HS-5 (cell line): ENCODE measurements around the gene MXD3.

Source experiments
- DNase-seq: peaks from one replicate; pipeline ENCODE4 v3.0.0-alpha.2; 2012; ENCODE audit warnings: low read depth

The MXD3 gene

DNA sequence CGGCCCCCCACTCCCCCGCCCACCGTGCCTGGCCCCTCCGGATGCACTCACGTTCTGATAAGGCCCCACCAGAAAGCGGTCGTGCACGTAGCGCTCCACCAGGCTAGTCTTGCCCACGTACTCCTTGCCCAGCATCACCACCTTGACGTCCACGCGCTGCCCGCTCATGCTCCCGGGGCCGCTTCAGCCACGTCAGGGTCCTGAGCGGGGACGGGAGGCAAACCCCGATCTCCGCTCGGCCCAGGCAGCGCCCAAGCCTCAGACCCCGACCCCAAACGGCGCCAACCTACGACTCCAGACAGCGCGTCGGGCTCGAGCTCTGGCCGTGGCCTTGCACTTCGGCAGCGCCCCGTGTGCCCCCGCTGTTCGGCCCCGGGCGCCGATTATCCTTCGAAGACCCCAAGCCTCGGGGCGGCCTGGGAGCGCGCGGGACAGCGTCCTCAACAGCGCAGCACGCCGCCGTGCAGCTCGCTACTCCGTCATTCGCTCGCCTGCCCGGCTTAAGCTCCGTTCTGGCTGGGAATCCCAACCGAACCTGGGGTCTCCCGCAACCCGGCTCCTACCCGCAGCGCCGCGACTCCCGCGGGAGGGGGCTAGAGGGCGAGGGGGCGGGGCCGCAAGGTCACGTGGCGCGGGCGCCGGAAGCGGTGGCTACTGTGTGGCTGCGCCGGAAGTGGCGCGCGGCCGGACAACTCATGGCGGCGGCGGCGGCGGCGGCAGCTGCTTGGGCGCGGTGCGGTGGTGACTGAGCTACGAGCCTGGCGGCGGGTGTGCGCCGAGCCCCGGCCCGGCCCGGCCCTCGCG, 8.4 kb downstream of the MXD3 start, which contains the start of the genes PRELID1 and RAB24:
PRELID1 (plus strand) TSS at position 679 of the 804 bp plus-strand sequence. CDS start 187 bp downstream, outside the sequence.
RAB24 (minus strand) TSS at position 599 of the 804 bp plus-strand sequence; CDS start at position 168, 431 bp downstream.
- DNase-seq: no peak

DNA sequence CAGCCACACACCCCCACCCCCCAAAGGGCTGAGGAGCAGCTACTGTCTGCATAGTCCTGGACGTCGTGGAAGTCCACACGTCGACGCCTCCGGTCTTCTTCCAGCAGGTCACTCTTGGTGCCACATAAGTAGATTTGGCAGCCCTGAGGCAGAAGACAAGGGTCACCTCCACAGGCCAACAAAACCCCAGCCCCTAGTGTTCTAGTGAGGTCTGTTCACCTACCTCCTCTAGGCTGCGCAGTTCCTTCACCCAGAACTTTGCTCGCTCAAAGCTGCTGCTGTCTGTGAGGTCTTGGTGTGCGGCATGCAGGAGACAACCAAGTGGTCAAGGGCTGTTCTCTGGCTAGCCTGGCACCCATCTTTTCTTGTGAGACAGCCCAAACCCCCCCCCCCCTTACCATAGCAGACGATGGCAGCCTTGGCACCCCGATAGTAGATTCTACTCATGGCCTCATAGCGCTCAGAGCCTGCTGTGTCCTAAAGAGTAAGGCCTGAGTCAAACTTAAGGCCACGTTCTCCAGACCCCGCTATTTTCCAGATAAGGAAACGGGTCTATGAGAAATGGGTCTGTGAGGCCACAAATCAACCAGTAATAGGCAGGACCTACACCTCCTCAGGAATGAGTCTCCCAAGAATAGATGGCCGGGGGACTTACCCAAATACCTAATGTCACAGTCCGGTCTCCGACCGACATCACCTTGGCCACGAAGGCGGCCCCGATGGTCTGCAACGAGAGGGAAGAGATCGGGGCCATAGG, 9.2 kb downstream of the MXD3 start:
- no peak for DNase-seq

DNA sequence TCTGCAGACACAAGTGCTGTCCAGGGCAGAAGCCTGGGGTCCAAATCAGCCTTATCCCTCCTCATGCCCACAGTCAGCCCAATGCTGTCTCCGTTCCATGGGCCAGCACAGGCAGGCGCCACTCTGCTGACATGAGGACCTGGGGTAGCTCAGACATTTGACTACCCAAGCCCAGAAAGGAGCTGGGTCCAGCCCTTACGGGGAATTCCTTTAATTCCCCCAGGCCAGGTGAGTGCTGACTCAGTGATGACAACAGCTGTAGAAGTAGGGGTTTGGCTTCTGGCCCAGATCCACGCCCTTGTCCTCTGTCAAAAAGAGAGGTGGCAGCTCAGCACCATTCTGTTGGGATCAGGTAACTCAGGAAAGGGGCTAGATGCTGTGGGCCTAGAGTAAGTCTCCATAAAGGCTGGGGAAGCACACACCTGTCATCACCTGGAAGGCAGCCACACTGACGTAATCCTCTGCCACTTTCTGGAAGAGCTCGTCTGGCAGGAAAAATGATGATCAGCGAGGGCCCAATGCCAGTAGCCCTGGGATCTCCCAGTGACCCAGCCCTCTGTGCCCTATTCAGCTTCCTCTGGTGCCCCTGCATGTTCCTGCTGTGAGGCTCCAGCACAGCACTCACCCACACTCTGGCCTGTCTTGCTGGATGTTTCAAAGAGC, 10.1 kb downstream of the MXD3 start:
- DNase-seq: no peak

DNA sequence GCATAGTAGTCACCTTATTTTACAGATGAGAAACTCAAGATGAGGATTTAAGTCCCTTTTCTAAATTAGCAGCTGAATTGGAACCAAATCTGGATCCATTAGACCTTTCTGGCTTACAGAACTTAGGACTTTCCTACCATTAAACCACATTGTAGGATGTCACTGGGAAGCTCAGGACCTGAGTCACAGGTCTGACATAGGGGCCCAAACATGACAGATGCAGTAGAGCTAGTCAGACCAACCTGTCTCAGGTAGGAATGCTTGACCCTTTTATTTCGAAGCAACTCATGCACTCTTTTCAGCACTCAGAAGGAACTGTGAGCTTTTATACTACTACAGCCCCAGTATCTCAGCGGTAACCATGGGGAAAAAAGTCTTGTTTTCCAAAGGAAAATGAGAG, 10.7 kb downstream of the MXD3 start:
- no peak for DNase-seq

DNA sequence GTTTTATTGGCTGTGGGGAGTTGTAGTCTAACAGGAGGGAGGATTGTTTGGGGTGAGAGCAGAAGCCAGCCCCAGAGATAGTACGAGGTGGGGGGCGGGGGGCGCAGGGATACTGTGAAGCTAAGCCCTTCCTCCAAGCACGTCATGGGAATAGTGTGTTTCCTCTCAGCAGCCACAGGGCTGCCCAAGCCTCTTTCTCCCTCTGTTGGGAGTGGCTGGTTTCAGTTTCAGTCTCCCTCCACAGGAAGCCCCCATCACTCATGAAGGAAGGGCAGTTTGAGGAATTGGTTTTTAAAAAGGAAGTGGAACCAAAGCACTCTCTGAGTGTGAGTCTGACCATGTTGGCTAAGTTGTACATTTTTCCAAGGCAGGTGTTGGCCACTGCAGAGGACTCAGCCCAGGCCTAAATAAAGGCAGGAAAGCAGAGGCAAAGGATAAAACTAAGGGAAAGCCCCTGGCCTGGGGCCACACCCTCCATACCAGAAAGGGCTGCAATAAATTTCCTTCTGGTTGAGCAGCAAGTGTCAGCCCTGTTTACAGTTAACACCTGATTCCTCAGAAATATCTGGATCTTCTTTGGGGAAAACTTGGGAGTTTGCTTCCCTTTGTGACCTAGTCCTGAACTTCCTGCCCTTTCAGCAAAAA, 11.3 kb downstream of the MXD3 start:
- DNase-seq: peak; percentile 36

DNA sequence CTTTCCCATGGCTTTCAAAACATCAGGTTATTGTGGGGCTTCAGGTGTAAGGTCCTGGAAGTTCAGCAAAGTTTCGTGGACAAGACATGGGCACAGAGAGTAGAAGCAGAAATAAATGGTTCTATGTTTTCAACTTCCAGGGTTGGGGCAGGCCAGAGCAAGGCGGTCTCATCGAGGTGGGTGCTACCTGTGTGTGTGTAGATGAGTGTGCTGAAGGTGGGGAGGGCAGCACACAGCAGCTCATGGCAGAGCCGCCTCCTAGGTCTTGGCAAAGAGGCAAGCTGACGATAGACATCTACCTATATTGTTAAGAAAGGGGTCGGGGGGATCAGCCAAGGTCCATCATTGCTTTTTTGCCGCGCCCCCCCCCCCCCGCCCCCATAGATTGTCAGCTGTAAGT, 12.0 kb downstream of the MXD3 start:
- no peak for DNase-seq

DNA sequence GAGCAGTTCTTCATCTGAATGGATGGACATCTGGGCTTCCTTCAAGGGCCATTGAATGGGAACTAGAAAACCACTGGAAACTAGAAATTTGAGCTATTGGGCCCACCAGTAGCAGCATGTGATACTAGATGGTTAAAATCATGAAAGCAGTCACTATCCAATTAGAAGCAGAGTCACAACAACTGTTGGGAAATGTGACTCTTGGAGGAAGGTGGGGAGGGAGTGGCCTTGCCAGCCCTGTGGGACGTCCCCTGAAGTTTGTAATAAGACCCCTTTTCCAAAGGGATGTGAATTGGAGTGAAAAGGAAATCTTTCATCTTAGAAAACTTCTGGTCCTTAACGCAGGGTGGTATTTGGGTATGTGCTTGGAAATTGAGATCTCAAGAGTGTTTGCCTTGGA, 13.8 kb downstream of the MXD3 start:
- DNase-seq: no peak

DNA sequence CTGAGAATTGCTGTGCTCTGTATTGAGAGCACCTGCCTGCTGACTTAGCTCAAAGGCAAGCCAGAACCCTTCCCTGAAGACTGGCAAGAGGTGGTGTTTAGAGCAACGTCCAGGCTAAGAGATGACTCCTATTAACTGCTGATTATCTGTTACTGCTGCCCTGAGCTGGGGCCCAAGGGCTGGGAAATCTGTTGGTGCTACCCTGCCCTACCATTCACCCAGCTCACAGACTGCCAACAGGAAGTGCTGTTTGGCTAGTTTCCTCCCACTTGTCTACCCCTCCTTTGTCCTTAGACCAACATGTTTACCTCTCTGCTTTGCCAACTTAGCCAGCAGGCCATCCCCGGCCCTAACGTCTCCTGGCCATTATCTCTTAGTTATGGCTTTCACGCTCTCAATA, 15.1 kb downstream of the MXD3 start:
- DNase-seq: no peak

DNA sequence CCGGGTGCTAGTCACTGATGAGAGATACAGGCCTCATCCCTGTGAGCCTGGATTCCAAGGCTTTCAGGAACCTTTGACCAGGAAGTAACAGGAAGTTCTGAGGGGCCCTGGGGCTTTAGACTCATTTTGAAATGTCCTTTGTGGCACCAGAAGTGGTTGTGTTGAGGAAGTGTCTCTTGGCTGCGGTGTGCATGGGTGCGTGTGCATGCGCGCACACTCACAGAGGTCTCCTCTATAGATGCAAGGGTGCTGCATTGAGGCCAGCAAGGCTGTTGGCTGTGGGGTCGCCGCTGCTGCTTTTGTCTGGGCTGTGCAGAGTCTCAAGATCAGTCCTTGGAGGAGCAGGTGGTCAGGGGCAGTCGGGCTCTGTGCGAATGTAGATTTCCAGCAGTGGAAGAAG, 15.8 kb downstream of the MXD3 start:
- DNase-seq: no peak

DNA sequence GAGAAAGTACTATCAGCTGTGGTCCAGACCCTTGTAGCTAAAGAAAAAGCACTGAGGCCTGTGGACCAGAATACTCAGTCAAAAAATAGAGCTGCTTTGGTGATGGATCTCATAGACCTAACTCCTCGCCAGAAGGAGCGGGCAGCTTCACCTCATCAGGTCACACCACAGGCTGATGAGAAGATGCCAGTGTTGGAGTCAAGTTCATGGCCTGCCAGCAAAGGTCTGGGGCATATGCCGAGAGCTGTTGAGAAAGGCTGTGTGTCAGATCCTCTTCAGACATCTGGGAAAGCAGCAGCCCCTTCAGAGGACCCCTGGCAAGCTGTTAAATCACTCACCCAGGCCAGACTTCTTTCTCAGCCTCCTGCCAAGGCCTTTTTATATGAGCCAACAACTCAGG, 17.1 kb downstream of the MXD3 start:
- DNase-seq: no peak

DNA sequence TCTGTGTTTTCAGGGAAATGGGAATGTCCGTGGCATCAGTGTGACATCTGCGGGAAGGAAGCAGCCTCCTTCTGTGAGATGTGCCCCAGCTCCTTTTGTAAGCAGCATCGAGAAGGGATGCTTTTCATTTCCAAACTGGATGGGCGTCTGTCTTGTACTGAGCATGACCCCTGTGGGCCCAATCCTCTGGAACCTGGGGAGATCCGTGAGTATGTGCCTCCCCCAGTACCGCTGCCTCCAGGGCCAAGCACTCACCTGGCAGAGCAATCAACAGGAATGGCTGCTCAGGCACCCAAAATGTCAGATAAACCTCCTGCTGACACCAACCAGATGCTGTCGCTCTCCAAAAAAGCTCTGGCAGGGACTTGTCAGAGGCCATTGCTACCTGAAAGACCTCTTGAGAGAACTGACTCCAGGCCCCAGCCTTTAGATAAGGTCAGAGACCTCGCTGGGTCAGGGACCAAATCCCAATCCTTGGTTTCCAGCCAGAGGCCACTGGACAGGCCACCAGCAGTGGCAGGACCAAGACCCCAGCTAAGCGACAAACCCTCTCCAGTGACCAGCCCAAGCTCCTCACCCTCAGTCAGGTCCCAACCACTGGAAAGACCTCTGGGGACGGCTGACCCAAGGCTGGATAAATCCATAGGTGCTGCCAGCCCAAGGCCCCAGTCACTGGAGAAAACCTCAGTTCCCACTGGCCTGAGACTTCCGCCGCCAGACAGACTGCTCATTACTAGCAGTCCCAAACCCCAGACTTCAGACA, 17.7 kb downstream of the MXD3 start:
- no peak for DNase-seq

DNA sequence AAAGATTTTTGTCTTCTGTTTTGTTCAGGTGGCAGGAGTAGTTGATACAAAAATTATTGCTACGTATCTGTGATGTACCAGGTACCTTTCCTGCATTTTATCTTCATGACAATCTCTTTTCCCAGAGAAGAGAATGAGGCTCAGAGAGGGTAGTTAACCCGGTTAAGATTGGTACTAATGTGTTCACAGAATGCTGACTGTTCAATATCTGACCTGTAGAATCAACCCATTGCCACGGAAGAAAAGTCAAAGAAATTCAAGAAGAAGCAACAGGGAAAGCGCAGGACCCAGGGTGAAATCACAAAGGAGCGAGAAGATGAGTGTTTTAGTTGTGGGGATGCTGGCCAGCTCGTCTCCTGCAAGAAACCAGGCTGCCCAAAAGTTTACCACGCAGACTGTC, 20.0 kb downstream of the MXD3 start:
- DNase-seq: no peak

DNA sequence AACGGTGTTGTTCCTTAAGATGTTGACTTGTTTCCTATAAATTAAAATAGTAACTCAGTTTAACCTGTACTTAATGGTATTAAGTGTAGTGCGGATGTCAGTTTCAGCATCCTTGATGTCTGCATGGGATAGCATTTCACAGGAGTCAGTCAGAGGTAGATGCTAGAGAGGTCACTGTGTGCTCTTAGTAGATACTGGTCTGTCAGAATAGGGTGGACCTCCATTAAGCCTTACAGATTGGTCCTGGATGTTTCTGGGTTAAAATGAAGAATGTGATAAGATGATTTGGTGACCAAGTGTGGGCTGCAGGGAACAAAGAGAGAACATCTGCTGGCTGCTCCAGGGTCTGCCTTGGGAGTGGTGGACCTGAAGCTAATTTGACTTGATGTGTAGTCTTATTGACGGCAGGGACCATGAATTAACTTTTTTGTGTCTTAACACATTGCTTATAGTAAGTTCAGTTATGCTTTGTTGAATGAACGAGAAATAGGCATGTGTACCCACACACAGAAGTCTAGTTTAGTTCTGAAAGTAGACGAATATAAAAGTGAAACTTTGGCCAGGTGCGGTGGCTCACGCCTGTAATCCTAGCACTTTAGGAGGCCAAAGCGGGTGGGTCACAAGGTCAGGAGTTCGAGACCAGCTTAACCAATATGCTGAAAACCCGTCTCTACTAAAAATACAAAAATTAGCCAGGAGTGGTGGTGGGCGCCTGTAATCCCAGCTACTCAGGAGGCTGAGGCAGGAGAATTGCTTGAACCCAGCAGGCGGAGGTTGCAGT, 20.7 kb downstream of the MXD3 start:
- DNase-seq: no peak

DNA sequence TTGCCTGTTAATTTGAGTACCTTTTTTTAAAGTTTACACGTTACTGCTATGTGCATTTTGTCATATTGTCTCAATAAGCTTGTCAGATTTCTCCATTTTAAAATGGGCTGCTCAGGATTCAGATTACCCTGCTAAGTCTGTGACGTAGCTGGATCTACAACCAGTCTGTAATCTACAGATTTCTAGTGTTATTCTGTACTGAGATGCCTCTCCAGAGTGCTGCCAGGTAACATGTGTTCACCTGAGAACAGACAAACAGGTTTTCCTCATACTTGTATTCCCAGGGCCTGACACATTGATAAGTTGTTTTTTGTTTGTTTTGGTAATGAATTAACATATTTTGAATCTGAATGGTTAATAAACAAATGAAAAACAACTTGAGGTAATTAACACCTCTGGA, 23.5 kb downstream of the MXD3 start:
- no peak for DNase-seq

DNA sequence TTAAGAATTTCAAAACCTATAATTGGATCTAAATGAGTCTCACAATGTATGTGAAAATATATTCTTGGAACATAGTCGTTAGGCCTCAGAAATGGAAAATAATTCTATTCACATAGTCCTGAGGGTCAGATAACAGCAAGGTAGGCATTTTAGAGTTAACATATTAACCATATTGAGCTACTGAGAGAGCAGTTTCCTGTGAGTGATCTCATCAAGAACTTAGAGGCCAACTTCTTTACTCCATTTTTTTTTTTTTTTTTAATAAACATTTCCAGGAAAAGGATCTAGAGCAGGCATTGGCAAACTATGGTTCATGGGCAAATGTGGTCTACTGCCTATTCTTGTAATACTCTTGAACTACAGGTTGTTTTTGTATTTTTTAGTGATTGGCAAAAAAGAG, 34.8 kb downstream of the MXD3 start:
- no peak for DNase-seq

DNA sequence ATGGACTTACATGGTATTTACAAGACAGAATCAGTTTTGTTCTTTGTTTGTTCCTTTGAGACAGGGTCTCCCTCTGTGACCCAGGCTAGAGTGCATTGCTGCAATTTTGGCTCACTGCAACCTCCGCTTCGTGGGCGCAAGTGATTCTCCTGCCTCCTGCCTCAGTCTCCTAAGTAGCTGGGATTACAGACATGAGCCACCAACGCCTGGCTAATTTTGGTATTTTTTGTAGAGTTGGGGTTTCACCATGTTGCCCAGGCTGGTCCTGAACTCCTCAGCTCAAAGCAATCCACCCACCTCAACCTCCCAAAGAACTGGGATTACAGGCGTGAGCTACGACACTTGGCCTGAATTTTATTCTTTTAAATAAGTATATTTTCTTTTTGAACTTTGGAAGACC, 35.8 kb downstream of the MXD3 start:
- DNase-seq: no peak

DNA sequence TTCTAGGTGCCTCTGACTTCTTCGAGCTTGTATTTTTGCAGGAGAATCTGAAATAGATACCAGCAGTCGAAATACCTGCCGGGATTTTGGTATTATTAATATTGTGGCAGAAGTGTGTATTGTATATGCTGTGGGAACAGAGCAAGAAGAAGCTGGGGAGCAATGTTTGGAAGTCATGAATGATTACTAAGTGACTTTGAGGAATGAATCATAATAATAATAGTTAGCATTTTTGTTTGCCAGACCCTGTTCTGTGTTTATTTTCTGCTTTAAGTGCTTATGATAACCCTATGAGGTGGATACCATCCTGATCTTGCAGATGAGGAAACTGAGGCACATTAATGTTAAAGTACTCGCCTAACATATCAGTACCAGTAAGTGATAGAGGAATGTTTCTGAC, 40.6 kb downstream of the MXD3 start:
- DNase-seq: no peak

DNA sequence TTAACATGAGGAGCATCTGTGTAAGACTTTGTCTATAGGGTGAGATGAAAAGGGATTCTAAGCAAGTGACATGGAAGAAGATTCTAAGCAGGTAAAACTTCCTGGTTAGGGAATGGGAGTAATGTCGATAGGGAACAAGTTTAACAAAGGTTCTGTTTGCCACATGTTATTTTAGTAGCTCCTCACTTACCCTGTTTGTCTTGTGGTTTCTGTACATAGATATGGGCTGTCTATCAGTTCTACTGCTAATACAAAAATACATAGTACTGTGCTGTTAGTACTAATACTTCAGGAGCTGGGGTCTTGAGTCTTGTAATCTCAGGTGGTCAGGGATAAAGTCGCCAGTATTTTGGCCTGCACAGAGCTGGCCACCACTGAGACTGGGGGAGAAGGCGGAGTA, 41.0 kb downstream of the MXD3 start:
- DNase-seq: no peak

DNA sequence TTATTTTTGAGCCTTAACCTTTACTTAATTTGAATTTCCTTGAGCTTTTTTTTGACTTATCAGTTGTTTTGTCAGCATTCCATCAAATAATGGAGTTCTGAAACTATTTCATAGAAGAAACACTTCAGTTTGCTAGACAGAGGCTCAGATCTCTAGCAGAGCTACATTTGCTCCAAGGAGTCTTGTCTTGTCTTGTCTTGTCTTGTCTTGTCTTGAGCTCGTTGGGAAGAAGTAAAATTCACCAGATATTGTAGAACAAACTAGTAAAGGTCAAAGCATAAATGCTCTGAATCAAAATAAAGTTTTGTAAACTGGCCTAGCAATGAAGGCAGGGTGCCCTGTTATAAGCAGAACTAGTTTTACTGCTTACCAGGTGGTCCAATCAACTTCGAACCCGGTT, 41.7 kb downstream of the MXD3 start:
- DNase-seq: no peak

DNA sequence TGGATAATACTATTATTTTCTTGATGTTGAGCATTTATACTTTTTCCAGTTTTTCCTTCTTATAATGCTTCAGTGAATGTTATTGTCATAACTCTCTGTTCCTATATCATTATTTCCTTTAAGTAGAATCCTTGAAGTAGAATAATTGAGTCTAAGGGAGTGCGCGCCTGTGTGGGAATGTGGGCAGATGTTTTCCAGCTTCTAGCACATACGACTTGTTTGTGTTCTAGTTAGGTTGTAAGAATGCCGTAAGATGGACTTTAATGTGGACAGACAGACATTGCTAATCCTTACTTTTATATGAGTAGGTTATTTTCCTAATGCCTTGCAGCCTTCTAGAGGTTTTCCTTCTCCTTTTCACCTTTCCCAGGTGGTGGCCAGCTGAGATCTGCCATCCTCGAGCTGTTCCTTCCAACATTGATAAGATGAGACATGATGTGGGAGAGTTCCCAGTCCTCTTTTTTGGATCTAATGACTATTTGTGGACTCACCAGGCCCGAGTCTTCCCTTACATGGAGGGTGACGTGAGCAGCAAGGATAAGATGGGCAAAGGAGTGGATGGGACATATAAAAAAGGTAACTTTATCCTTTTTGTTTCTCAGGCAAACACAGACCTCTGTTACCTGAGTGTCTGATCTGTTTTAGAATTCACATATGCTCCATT, 42.3 kb downstream of the MXD3 start:
- no peak for DNase-seq
